A549 (cell line): ENCODE data around the gene NUP210. TPM values are rescaled to one million over a fixed set of nuclear protein-coding genes. Genes with fewer than 3 reads are reported as not detected.

Experiments
- ATAC-seq, 2 experiments: fragments of 200-7000 bp in 1 of 2; fragments of >200 bp in 1 of 2; cut with Nextera tagmentation in 1 of 2; cut with Tn5 transposase in 1 of 2; 3 replicates each; pipeline versions ENCODE4 v1.8.0 to v1.9.1; 2018 to 2020; ENCODE audit warnings: mild to moderate bottlenecking in 1 of 2, moderate library complexity in 1 of 2
- CTCF ChIA-PET: fragments of 300-600 bp; sonication (Branson Sonifier 250); formaldehyde crosslinking; extraction: SDS; loops from one replicate; lab custom pipeline; 2021; ENCODE audit warnings: antibody characterized with exemption, inconsistent platforms; lab: Yijun Ruan, JAX
- POLR2A ChIA-PET: fragments of 350-600 bp; formaldehyde crosslinking; extraction: SDS; loops from one replicate; lab custom pipeline; 2021; ENCODE audit warnings: antibody characterized with exemption, inconsistent platforms; lab: Yijun Ruan, JAX
- DNase-seq, 2 experiments: peaks; one replicate each; pipeline versions ENCODE4 v3.0.0 to v3.0.0-alpha.2; 2011 to 2016; ENCODE audit warnings: low read depth in 1 of 2, low spot score in 1 of 2
- FAIRE-seq: peaks from 2 replicates; lab custom pipeline; 2011; peaks lifted over from hg19 to GRCh38; lab: Jason Lieb, UNC
- H3K27ac ChIP-seq, 2 experiments: fragments of >200 bp; sonication (Bioruptor Twin); formaldehyde crosslinking; 3 replicates each; pipeline ENCODE4 v1.5.1; 2016 to 2017
- H3K4me1 ChIP-seq: fragments of >200 bp; sonication (Bioruptor Twin); formaldehyde crosslinking; 3 replicates; pipeline ENCODE4 v1.6.1; 2016
- H3K4me2 ChIP-seq: fragments of >200 bp; sonication (Bioruptor Twin); formaldehyde crosslinking; 3 replicates; pipeline ENCODE4 v1.6.1; 2016
- H3K4me3 ChIP-seq: fragments of >200 bp; sonication (Bioruptor Twin); formaldehyde crosslinking; 3 replicates; pipeline ENCODE4 v1.5.1; 2016
- H3K9me3 ChIP-seq: fragments of >200 bp; sonication (Bioruptor Twin); formaldehyde crosslinking; 3 replicates; pipeline ENCODE4 v1.6.1; 2016
- CBX2 ChIP-seq: fragments of 200-600 bp; sonication (generic); IDR thresholded peaks from 2 replicates; pipeline ENCODE4 v1.6.1; 2016; ENCODE audit warnings: low read depth, mild to moderate bottlenecking, borderline replicate concordance
- CHD2 ChIP-seq: fragments of 150-350 bp; IDR thresholded peaks from 2 replicates; pipeline ENCODE4 v1.6.1; 2014; ENCODE audit warnings: low read length; ENCODE audit not compliant: partially characterized antibody
- EHF ChIP-seq: fragments of 250-450 bp; sonication (Bioruptor Pico); IDR thresholded peaks from 2 replicates; pipeline ENCODE4 v1.5.0; 2020; ENCODE audit warnings: mild to moderate bottlenecking
- ESRRA ChIP-seq: fragments of 150-350 bp; IDR thresholded peaks from 2 replicates; pipeline ENCODE4 v1.6.1; 2014; ENCODE audit warnings: mild to moderate bottlenecking, low read length, borderline replicate concordance
- FOSB ChIP-seq: fragments of 250-450 bp; sonication (Bioruptor Pico); IDR thresholded peaks from 2 replicates; pipeline ENCODE4 v1.5.0; 2020; ENCODE audit warnings: mild to moderate bottlenecking, moderate library complexity
- FOXS1 ChIP-seq: fragments of 250-450 bp; sonication (Bioruptor Pico); IDR thresholded peaks from 2 replicates; pipeline ENCODE4 v1.5.0; 2020; ENCODE audit warnings: mild to moderate bottlenecking, moderate library complexity
- JUN ChIP-seq, 2 experiments: fragments of >200 bp; sonication (Bioruptor Twin); formaldehyde crosslinking; IDR thresholded peaks; 2 replicates in 1 of 2; 3 replicates in 1 of 2; pipeline ENCODE4 v1.6.1; 2016 to 2017
- KDM5A ChIP-seq: fragments of 200-600 bp; sonication (generic); IDR thresholded peaks from 2 replicates; pipeline ENCODE4 v1.6.1; 2016; ENCODE audit warnings: antibody characterized with exemption, mild to moderate bottlenecking
- MAX ChIP-seq: IDR thresholded peaks from 2 replicates; pipeline ENCODE4 v1.6.1; 2012
- MAZ ChIP-seq: fragments of 150-350 bp; IDR thresholded peaks from 2 replicates; pipeline ENCODE4 v1.6.1; 2014; ENCODE audit warnings: antibody characterized with exemption, low read depth, low read length, borderline replicate concordance
- MYC ChIP-seq: IDR thresholded peaks from 2 replicates; pipeline ENCODE4 v1.6.1; 2012; ENCODE audit warnings: mild to moderate bottlenecking, inconsistent platforms, low read length, improper control_type of control experiment, borderline replicate concordance
- RARB ChIP-seq: fragments of 250-450 bp; sonication (Bioruptor Pico); IDR thresholded peaks from 2 replicates; pipeline ENCODE4 v1.8.0; 2021; ENCODE audit warnings: mild to moderate bottlenecking, moderate library complexity
- RCOR1 ChIP-seq: fragments of 150-350 bp; IDR thresholded peaks from 2 replicates; pipeline ENCODE4 v1.6.1; 2014; ENCODE audit warnings: antibody characterized with exemption, low read length, low read depth
- TP53 ChIP-seq: fragments of 250-450 bp; sonication (Bioruptor Pico); IDR thresholded peaks from 2 replicates; pipeline ENCODE4 v1.5.0; 2021; ENCODE audit warnings: mild to moderate bottlenecking, moderate library complexity
- ZC3H11A ChIP-seq: fragments of 450-650 bp; IDR thresholded peaks from 2 replicates; pipeline ENCODE4 v1.6.1; 2014; ENCODE audit warnings: antibody characterized with exemption, mild to moderate bottlenecking
- ZFP36 ChIP-seq: fragments of 450-650 bp; IDR thresholded peaks from 2 replicates; pipeline ENCODE4 v1.6.1; 2014; ENCODE audit warnings: borderline replicate concordance; ENCODE audit not compliant: partially characterized antibody
- ZSCAN20 ChIP-seq: fragments of 250-450 bp; sonication (Bioruptor Pico); IDR thresholded peaks from 2 replicates; pipeline ENCODE4 v1.8.0; 2022; ENCODE audit warnings: mild to moderate bottlenecking, moderate library complexity
- WGBS: methylation state at CpG from one replicate; pipeline ENCODE4 v1.1.6; 2017; ENCODE audit errors: missing lambda C conversion rate; 5-methylcytosine and 5-hydroxymethylcytosine counted together
- polyA plus RNA-seq, 4 experiments: library from polyadenylated mRNA; depleted of rRNA in 3 of 4; stranded (reverse); fragments of >200 nt; fragmentation: RNase III in 1 of 4; extraction: RNeasy Plus Mini Kit Qiagen cat#74134 plus additional on column Dnase treatment in 1 of 4; gene quantifications; 2 replicates in 3 of 4; 3 replicates in 1 of 4; pipeline ENCODE4 v1.2.3, GENCODE V29; 2011 to 2017
- TF ChIP-seq, protein P1 (sequence below): fragments of 150-350 bp; IDR thresholded peaks from 2 replicates; pipeline ENCODE4 v1.6.1; 2014; ENCODE audit warnings: low read depth, mild to moderate bottlenecking, low read length
- TF ChIP-seq, protein P2 (sequence below): fragments of 200-600 bp; sonication (generic); IDR thresholded peaks from 2 replicates; pipeline ENCODE4 v1.6.1; 2016; ENCODE audit warnings: antibody characterized with exemption, mild to moderate bottlenecking, moderate library complexity

The NUP210 gene
- polyA plus RNA-seq, 2 of the 4 experiments (the other 2 are of a cell fraction), result 25.7 to 28.1 TPM

DNA sequence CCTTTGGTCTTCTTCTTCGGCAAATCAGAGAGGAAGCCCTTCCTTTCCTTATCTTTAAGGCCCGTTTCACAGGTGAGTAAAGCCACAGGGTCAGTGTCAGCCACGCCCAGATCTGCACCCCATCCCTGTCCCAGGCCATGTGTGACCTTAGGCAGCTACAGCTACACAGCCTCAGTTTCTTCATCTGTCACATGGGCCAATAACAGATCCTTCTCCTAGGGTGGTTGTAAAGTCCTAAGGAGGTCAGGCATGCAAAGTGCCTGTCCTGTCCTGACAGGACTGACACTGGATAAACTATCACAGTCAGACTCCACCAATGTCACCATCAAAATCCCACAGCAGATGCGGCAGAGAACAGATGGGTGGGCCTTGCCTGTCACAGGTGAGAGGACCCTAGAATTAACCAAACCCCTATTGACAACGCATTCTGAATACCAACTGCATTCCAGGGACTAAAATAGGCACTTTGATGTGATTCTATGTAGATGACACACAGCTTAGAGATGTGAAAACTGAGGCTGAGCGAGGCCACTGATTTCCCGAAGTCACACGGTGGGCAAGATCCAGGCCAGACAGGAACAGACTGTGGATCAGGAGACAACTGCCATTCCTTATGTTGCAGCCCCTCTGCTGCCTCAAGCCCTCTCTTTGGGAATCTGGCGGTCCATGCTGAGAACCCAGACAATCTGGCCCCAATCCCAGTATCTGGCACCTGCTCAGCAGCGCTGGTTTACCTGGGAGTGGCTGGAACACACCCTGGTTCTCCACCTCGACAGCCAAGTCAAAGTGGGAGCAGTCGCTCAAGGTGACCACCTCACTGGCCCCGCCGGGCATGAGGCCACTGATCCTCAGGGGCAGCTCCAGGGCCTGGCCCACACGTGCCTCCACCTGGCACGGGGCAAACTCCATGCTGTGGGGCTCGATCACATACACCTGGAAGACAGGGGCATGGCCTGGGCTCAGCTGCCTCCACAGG is 48.7 kb downstream of the NUP210 start (continued):
- TF ChIP-seq MYC (no peak), MAZ (no peak), TP53 (no peak), ZSCAN20 (CRISPR knock-in tag) (no peak), ZC3H11A (no peak)

DNA sequence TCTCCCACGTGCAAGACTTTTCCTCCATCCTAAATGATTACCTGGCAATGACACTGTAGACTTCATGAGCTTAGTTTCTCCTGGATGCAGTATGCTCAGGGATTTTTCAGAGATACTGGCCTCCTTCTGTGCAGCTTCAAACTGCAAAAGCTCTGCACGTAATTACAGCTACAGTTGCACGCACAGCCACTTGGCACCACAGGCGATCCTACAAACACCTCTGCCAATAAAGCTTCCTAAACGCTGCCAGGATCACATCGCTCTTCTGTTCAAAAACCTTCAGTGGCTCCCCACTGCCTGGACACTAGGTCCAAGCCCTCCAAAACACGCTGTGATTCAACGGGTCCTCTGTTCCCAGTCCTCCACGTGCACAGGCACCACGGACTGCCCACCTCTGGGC is 49.5 kb downstream of the NUP210 start:
- ChIA-PET POLR2A (no interaction called here), CTCF (interaction anchor here (0.7 kb wide), 1 partner anchor 279 kb away, joined by 3 read pairs; no protein-coding TSS in a partner anchor)
- 95% methylated on average over 10 of the region's 10 CpGs for WGBS
- no peaks in the 10 kb centered on the region for H3K4me1 ChIP-seq
- FAIRE-seq (no peak), DNase-seq (no peak), ATAC-seq (no peak)
- no peak overlapping the region for H3K27ac ChIP-seq
- TF ChIP-seq KDM5A (no peak), FOXS1 (CRISPR knock-in tag) (no peak), EHF (CRISPR knock-in tag) (no peak), ESRRA (no peak), ZFP36 (no peak), CHD2 (no peak), MAX (no peak), CBX2 (no peak), RCOR1 (no peak), FOSB (CRISPR knock-in tag) (no peak), JUN (IDR thresholded peaks at IDR 0.05) (no peak), MYC (no peak), RARB (CRISPR knock-in tag) (no peak)
- TF ChIP-seq, protein P1, sequence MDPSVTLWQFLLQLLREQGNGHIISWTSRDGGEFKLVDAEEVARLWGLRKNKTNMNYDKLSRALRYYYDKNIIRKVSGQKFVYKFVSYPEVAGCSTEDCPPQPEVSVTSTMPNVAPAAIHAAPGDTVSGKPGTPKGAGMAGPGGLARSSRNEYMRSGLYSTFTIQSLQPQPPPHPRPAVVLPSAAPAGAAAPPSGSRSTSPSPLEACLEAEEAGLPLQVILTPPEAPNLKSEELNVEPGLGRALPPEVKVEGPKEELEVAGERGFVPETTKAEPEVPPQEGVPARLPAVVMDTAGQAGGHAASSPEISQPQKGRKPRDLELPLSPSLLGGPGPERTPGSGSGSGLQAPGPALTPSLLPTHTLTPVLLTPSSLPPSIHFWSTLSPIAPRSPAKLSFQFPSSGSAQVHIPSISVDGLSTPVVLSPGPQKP, result no peak
- TF ChIP-seq, protein P2, sequence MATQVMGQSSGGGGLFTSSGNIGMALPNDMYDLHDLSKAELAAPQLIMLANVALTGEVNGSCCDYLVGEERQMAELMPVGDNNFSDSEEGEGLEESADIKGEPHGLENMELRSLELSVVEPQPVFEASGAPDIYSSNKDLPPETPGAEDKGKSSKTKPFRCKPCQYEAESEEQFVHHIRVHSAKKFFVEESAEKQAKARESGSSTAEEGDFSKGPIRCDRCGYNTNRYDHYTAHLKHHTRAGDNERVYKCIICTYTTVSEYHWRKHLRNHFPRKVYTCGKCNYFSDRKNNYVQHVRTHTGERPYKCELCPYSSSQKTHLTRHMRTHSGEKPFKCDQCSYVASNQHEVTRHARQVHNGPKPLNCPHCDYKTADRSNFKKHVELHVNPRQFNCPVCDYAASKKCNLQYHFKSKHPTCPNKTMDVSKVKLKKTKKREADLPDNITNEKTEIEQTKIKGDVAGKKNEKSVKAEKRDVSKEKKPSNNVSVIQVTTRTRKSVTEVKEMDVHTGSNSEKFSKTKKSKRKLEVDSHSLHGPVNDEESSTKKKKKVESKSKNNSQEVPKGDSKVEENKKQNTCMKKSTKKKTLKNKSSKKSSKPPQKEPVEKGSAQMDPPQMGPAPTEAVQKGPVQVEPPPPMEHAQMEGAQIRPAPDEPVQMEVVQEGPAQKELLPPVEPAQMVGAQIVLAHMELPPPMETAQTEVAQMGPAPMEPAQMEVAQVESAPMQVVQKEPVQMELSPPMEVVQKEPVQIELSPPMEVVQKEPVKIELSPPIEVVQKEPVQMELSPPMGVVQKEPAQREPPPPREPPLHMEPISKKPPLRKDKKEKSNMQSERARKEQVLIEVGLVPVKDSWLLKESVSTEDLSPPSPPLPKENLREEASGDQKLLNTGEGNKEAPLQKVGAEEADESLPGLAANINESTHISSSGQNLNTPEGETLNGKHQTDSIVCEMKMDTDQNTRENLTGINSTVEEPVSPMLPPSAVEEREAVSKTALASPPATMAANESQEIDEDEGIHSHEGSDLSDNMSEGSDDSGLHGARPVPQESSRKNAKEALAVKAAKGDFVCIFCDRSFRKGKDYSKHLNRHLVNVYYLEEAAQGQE, result no peak
- H3K4me2 ChIP-seq, result no peak overlapping the region
- H3K4me3 ChIP-seq, result no peak overlapping the region
- no peaks in the 10 kb centered on the region for H3K9me3 ChIP-seq

DNA sequence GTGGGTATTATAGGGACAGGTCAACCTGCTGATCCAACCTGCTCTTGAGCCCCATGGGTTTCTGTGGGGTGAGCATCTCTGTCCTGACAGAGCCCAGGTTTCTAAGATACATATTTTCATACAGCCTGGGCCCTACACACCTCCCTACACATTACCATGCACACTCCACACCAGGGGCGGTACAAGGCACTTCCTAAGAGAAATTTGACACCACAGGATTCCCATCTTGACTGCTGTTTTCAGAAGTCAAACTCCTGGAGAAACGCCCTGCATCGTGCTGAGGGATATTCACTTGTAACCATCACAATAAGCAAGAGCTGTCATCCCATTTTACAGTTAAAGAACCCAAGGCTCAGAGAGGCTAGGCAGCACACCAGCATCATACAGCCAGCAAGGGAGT is 50.1 kb downstream of the NUP210 start:
- ChIA-PET POLR2A (no interaction called here), CTCF (no interaction called here)
- 93% methylated on average over 3 of the region's 3 CpGs for WGBS
- no peak overlapping the region for H3K27ac ChIP-seq
- H3K4me3 ChIP-seq, result no peak overlapping the region
- DNase-seq (no peak), ATAC-seq (no peak), FAIRE-seq (no peak)
- H3K4me1 ChIP-seq, result no peaks in the 10 kb centered on the region
- no peaks in the 10 kb centered on the region for H3K9me3 ChIP-seq
- H3K4me2 ChIP-seq, result no peak overlapping the region
- no peak for TF ChIP-seq FOXS1 (CRISPR knock-in tag)
- TF ChIP-seq EHF (CRISPR knock-in tag), result no peak
- no peak for TF ChIP-seq ZC3H11A
- no peak for TF ChIP-seq MYC
- TF ChIP-seq, all 56 proteins: peak for 0
